Transverse colon (tissue), 3 donors: ENCODE results near the gene ACOT11.

Experiments used
- POLR2A ChIP-seq: fragments of 450-650 bp; IDR thresholded peaks from one replicate; pipeline ENCODE4 v1.6.1; 2016; ENCODE audit warnings: antibody characterized with exemption, mild to moderate bottlenecking, moderate library complexity
- TF ChIP-seq, protein P1 (sequence below), 5 experiments: fragments of 200-600 bp in 3 of 5; fragments of 450-650 bp in 2 of 5; sonication (generic) in 3 of 5; IDR thresholded peaks; 1 replicate in 2 of 5; 2 replicates in 3 of 5; pipeline ENCODE4 v1.5.1; 2016 to 2017; ENCODE audit warnings: antibody characterized with exemption in 5 of 5, inconsistent platforms in 3 of 5, mild to moderate bottlenecking in 2 of 5, moderate library complexity in 1 of 5

DNA sequence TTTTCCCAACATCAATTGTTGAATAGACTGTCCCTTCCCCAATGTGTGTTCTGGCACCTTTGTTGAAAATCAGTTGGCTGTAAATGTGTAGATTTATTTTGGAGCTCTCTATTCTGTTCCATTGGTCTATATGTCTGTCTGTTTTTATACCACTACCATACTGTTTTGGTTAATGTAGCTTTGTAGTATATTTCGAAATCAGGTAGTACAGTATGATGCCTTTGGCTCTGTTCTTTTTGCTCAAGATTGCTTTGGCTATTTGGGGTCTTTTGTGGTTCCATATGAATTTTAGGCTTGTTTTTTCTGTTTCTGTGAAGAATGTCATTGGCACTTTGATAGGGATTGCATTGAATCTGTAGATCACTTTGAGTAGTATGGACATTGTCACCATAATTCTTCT is 8.1 kb downstream of the ACOT11 start:
- TF ChIP-seq POLR2A: no peak
- TF ChIP-seq, protein P1, sequence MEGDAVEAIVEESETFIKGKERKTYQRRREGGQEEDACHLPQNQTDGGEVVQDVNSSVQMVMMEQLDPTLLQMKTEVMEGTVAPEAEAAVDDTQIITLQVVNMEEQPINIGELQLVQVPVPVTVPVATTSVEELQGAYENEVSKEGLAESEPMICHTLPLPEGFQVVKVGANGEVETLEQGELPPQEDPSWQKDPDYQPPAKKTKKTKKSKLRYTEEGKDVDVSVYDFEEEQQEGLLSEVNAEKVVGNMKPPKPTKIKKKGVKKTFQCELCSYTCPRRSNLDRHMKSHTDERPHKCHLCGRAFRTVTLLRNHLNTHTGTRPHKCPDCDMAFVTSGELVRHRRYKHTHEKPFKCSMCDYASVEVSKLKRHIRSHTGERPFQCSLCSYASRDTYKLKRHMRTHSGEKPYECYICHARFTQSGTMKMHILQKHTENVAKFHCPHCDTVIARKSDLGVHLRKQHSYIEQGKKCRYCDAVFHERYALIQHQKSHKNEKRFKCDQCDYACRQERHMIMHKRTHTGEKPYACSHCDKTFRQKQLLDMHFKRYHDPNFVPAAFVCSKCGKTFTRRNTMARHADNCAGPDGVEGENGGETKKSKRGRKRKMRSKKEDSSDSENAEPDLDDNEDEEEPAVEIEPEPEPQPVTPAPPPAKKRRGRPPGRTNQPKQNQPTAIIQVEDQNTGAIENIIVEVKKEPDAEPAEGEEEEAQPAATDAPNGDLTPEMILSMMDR (IDR thresholded peaks at IDR 0.05): no peak
